ENCODE data around the gene PRDM5.
"Not testable (repeated sequence)": the region's sequence is repeated elsewhere in the genome, so short reads cannot be mapped to it uniquely, and the experiment has no call there.

PRDM5 gene

DNA sequence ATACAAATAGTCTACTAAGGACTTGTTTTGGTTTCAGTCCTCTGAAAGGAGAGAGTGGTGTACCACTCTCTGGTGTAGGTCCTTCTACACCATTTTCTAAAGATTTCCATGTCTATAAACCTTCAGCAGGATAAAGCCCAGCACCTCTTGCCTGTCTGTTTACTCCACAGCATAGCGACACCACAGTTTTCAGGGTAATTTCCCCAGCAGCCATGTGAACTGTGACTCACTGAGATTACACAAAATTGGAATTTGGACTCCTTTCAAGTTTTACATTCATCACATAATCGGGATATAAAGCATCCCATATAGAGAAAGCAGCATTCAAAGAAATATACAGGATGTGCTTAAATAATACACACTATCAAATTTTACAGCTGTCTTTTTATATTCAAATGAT, 229.6 kb downstream of the PRDM5 start:
- DNase-seq: no peak

GRCh38 chr4:120691536-120691935, 231.0 kb downstream of the PRDM5 start:
- no peak for DNase-seq

GRCh38 chr4:120691106-120691505, 231.4 kb downstream of the PRDM5 start:
- no peak for DNase-seq

GRCh38 chr4:120688791-120689190, 233.7 kb downstream of the PRDM5 start:
- no peak for DNase-seq

DNA sequence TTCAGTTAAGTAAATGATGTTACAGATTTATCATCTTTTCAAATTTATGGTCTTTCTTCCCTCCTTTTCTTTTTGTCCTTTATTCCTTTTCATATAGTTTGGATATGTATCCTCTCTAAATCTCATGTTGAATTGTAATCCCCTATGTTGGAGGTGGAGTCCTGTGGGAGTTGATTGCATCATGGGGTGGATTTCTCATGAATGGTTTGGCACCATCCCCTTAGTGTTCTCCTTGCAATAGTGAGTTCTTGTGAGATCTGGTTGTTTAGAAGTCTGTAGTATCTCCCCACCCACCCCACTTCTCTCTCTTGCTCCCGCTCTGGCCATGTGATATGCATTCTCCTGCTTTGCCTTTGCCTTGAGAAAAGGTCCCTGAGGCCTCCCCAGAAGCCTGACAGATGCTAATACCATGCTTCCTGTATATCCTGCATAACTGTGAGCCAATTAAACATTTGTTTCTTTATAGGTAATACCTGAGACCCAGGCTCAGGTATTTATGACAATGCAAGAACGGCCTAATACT, 236.7 kb downstream of the PRDM5 start:
- no peak for DNase-seq

DNA sequence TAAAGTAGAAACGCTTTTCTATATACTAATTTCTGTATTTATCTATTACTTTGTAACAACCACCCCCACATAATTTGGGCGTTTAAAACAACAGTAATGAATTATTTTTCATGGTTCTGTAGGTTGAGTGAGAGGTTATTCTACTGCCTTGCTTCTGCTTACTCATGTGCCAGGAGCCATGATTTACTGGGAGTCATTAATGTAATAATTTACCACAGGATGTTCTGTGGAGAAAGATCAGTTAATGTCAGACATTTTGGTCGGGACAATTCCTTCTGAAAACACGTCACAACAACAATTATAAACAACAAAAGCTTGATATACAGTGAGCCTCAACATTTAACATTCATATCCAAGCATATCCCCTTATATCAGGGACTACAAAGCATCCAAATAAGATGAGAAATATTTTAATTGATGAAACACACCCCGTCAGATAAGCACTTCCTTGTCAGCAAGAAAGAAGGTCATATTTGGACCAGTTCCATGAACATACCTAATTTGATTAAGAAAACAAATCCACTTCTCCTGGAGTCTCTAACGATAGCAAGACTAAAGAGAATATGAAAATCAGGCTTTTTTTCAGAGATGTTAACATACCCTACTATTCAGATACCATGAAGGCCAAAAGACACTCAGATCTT, 238.5 kb downstream of the PRDM5 start:
- DNase-seq: no peak

DNA sequence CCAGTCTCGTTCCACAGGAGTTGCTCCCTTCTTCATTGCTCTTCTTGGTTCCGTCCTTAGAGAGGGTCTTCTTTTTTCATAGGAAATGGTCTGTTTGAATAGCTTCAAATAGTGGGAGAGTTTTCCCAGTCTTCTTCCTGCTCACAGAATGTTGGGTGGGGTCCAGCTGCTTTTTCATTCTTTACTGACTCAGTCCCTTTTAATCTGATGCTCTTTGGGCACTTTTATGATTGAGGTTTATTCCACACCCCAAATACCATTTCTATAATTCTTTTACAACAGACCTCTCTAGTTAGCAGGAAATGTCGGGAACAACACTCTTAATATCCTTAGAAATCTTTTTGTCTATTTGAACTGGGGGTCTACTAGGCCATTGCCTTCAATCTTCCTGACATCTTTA, 239.5 kb downstream of the PRDM5 start:
- no peak for DNase-seq

- no peak for DNase-seq
Measured at GRCh38 chr4:120680647-120681228, 241.8 kb downstream of the PRDM5 start.

DNA sequence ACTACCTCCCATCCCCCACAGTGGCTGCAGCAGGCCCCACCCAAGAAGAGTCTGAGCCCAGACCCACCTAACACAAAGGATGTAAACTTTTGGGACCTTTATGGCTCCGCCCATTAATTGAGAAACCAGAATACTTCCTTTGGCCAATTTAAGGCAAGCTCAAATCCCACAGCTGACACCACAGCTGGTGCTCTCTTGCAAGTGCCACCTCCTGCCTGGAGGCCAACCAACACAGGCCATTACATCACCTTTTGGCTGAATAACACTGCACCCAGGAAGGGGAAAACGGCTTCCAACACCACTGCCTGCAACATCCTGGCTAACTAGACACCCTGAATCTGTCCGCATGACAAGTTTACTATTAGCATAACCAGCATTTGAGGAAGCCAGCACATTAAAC, 248.8 kb downstream of the PRDM5 start:
- DNase-seq: no peak

DNA sequence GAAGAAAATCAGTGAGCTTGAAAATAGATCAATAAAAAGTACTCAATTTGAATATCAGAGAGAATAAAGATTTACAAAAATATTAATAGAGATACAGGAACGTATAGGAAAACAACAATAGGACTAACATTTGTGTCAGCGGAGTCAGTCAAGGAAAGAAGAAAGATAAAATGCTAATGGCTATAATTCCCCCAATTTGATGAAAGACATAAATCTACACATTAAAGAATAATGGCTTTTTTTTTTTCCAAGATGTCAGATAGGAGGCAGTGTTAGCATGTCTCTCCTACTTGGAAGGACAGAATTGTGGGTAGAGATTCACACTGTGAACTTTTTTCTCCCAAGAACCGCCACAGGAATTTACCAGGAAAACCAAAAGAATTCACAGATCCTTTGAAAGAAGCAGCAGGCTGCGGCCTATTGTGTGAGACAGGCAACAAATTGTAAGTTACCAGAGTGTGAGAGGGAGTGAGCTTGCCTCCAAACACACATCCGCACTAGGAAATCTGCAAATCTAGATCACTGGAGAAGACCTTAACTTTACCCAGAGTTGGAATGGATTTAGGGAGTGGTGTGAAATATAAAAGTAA, 249.9 kb downstream of the PRDM5 start:
- no peak for DNase-seq

DNA sequence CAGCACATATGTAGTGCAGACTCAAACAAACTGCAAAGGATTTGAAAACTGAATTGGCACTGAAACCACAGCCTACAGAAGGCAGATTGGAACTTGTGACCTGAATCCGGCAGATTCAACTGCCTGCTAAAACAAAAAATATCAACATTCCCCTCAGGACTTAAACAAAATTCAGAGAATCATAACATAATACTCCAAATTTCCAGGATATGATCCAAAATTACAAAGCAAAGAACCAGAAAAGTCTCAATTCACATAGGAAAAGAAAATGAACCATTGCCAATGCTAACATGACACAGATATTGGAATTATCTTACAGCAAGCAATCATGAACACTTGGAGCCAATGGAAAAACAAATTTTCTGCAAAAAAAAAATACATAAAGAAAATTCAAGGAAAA, 250.4 kb downstream of the PRDM5 start:
- DNase-seq: no peak

GRCh38 chr4:120671538-120671937, 251.0 kb downstream of the PRDM5 start:
- no peak for DNase-seq

- no peak for DNase-seq
Measured at GRCh38 chr4:120667102-120667501, 255.4 kb downstream of the PRDM5 start.

DNA sequence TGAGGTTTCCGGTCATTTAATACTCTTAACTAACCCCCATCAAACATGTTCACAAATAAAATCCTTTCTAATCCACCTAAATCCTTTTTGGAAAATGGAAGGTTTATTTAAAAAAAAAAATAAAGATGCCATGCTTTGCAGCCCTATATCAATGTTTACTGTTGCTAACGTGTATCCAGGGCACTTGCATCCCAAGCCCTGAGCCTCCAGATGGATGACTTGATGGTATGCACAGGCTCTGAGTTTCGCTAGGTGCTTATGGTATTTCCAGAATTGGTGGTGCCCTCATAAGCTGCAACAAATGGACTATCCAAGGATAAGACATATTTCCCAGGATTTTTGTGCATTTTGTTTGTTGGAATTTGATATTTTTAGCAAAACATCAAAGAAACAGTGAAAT, 257.7 kb downstream of the PRDM5 start:
- DNase-seq: no peak

GRCh38 chr4:120659616-120660170, 262.8 kb downstream of the PRDM5 start:
- no peak for DNase-seq

DNA sequence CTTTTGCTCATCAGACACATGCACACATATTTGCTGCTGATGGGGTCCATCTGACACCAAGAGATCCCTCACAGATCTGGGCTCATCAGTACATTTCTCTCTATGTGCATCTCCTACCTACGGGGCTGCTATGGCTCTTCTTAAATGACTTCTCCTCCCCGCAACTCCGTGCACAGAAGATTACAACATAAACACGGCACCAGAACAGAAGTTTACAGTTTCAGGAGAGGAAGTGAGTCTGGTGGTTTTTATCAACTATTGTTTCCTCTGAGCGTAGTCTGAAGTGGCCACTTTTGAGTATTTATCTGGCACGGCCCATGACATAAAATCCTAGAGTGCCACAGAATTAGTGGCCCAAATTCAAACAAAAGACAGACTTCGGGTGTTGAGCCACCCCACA, 263.8 kb downstream of the PRDM5 start:
- DNase-seq: no peak

GRCh38 chr4:120653804-120654573, 268.5 kb downstream of the PRDM5 start:
- no peak for DNase-seq

GRCh38 chr4:120648336-120648735, 274.2 kb downstream of the PRDM5 start:
- not testable (repeated sequence) for DNase-seq

All from RPMI8226 (cell line).